ENCODE measurements around the gene GTF2E1. TPM values are rescaled to one million over a fixed set of nuclear protein-coding genes. Genes with fewer than 3 reads are reported as not detected.

Gene GTF2E1
- total and polyA plus RNA-seq, 9 of the 15 experiments (the other 6 are each of a cell fraction or from before 2014, with no cell fraction given): 12.9 to 23.5 (median 15.4) TPM

Small RNA genes lying within 50 kb of the gene (small RNA-seq; reads per million reads assigned to genes)
- not detected for gene MTCO1P29
- not detected for gene MTCO2P29

Other genes with a start within 250 kb of the GTF2E1 start
- 140 and 146 TPM in 2 replicates for gene NDUFB4, start 146.4 kb upstream of the GTF2E1 start, total RNA-seq (2014; rRNA removed)
- gene NDUFB4, start 146.4 kb upstream of the GTF2E1 start, total RNA-seq (2014; rRNA removed; fragmentation: Illumina TruSeq; extraction: Trizol): 132 and 195 TPM in 2 replicates
- gene NDUFB4, start 146.4 kb upstream of the GTF2E1 start, total RNA-seq (2015; rRNA removed; fragmentation: Illumina TruSeq; extraction: Trizol): 312 and 351 TPM in 2 replicates
- 125 and 129 TPM in 2 replicates for gene NDUFB4, start 146.4 kb upstream of the GTF2E1 start, total RNA-seq (2021)
- gene NDUFB4, start 146.4 kb upstream of the GTF2E1 start, polyA plus RNA-seq (2011; rRNA removed): 124 and 135 TPM in 2 replicates
- gene NDUFB4, start 146.4 kb upstream of the GTF2E1 start, polyA plus RNA-seq (2014; fragmentation: Illumina TruSeq; extraction: Trizol): 210 and 237 TPM in 2 replicates
- 100 to 1,000 TPM; 560 to 670 TPM for gene NDUFB4, start 146.4 kb upstream of the GTF2E1 start, polyA plus RNA-seq (2014; fragmentation: Nextera tagmentation; extraction: Ambion mirVana)
- 227 and 285 TPM in 2 replicates for gene NDUFB4, start 146.4 kb upstream of the GTF2E1 start, polyA plus RNA-seq (2014; rRNA removed)
- gene HGD, start 60.5 kb upstream of the GTF2E1 start, total RNA-seq (2014; rRNA removed): not detected in 2 replicates
- gene HGD, start 60.5 kb upstream of the GTF2E1 start, total RNA-seq (2014; rRNA removed; fragmentation: Illumina TruSeq; extraction: Trizol): 0.25 TPM in 1 of 2 replicates, not detected in the other
- not detected in 2 replicates for gene HGD, start 60.5 kb upstream of the GTF2E1 start, total RNA-seq (2015; rRNA removed; fragmentation: Illumina TruSeq; extraction: Trizol)
- gene HGD, start 60.5 kb upstream of the GTF2E1 start, total RNA-seq (2021): 0.51 TPM in 1 of 2 replicates, not detected in the other
- 0.17 and 0.30 TPM in 2 replicates for gene HGD, start 60.5 kb upstream of the GTF2E1 start, polyA plus RNA-seq (2011; rRNA removed)
- gene HGD, start 60.5 kb upstream of the GTF2E1 start, polyA plus RNA-seq (2014; fragmentation: Illumina TruSeq; extraction: Trizol): 0.09 TPM in 1 of 2 replicates, not detected in the other
- under 1 TPM; 0.08 to 0.21 TPM for gene HGD, start 60.5 kb upstream of the GTF2E1 start, polyA plus RNA-seq (2014; fragmentation: Nextera tagmentation; extraction: Ambion mirVana)
- 0.09 TPM in 1 of 2 replicates, not detected in the other for gene HGD, start 60.5 kb upstream of the GTF2E1 start, polyA plus RNA-seq (2014; rRNA removed)
- gene RABL3, start 228 bp upstream of the GTF2E1 start, total RNA-seq (2014; rRNA removed): 6.5 and 6.7 TPM in 2 replicates
- 17.6 and 24.7 TPM in 2 replicates for gene RABL3, start 228 bp upstream of the GTF2E1 start, total RNA-seq (2014; rRNA removed; fragmentation: Illumina TruSeq; extraction: Trizol)
- gene RABL3, start 228 bp upstream of the GTF2E1 start, total RNA-seq (2015; rRNA removed; fragmentation: Illumina TruSeq; extraction: Trizol): 11.4 and 12.3 TPM in 2 replicates
- gene RABL3, start 228 bp upstream of the GTF2E1 start, total RNA-seq (2021): 11.6 and 12.8 TPM in 2 replicates
- gene RABL3, start 228 bp upstream of the GTF2E1 start, polyA plus RNA-seq (2011; rRNA removed): 6.6 and 9.2 TPM in 2 replicates
- gene RABL3, start 228 bp upstream of the GTF2E1 start, polyA plus RNA-seq (2014; fragmentation: Illumina TruSeq; extraction: Trizol): 20.0 and 21.9 TPM in 2 replicates
- 10 to 100 TPM; 21.5 to 30.7 TPM for gene RABL3, start 228 bp upstream of the GTF2E1 start, polyA plus RNA-seq (2014; fragmentation: Nextera tagmentation; extraction: Ambion mirVana)
- gene RABL3, start 228 bp upstream of the GTF2E1 start, polyA plus RNA-seq (2014; rRNA removed): 8.2 and 8.4 TPM in 2 replicates
- gene STXBP5L, start 165.5 kb downstream of the GTF2E1 start, total RNA-seq (2014; rRNA removed): not detected in 2 replicates
- gene STXBP5L, start 165.5 kb downstream of the GTF2E1 start, total RNA-seq (2014; rRNA removed; fragmentation: Illumina TruSeq; extraction: Trizol): not detected in 2 replicates
- gene STXBP5L, start 165.5 kb downstream of the GTF2E1 start, total RNA-seq (2015; rRNA removed; fragmentation: Illumina TruSeq; extraction: Trizol): not detected in 2 replicates
- not detected in 2 replicates for gene STXBP5L, start 165.5 kb downstream of the GTF2E1 start, total RNA-seq (2021)
- gene STXBP5L, start 165.5 kb downstream of the GTF2E1 start, polyA plus RNA-seq (2011; rRNA removed): 0.01 and 0.04 TPM in 2 replicates
- not detected in 2 replicates for gene STXBP5L, start 165.5 kb downstream of the GTF2E1 start, polyA plus RNA-seq (2014; fragmentation: Illumina TruSeq; extraction: Trizol)
- under 1 TPM; 0.03 TPM for gene STXBP5L, start 165.5 kb downstream of the GTF2E1 start, polyA plus RNA-seq (2014; fragmentation: Nextera tagmentation; extraction: Ambion mirVana)
- gene STXBP5L, start 165.5 kb downstream of the GTF2E1 start, polyA plus RNA-seq (2014; rRNA removed): not detected in 2 replicates